K562 (cell line): ENCODE data around the gene SLC35A1. TPM values are rescaled to one million over a fixed set of nuclear protein-coding genes. Genes with fewer than 3 reads are reported as not detected.

Experiments used
- ATAC-seq: fragments of 200-7000 bp; cut with Tn5 transposase; 3 replicates; pipeline ENCODE4 v1.9.1; 2020; ENCODE audit warnings: moderate library complexity
- BruUV-seq: library from RNA; stranded (reverse); fragments of 400-500 nt; replicated peaks from 2 replicates; lab custom pipeline; 2021; lab: Mats Ljungman, UMichigan
- CTCF ChIA-PET: fragments of 300-600 bp; formaldehyde crosslinking; extraction: SDS; loops from one replicate; lab custom pipeline; 2021; ENCODE audit warnings: low intra/inter-chr PET ratio; lab: Yijun Ruan, JAX
- POLR2A ChIA-PET: fragments of 300-600, 350-650 bp; sonication (Branson Sonifier 250); formaldehyde crosslinking; extraction: SDS; loops from one replicate; lab custom pipeline; 2021; ENCODE audit warnings: antibody characterized with exemption, inconsistent platforms; lab: Yijun Ruan, JAX
- DNase-seq, 4 experiments: peaks; one replicate each; pipeline versions ENCODE4 v3.0.0 to v3.0.0-alpha.2; 2011 to 2018; ENCODE audit warnings: low spot score in 3 of 4, mixed read lengths in 3 of 4; ENCODE audit errors: extremely low read depth in 1 of 4
- FAIRE-seq: peaks from 2 replicates; lab custom pipeline; 2011; peaks lifted over from hg19 to GRCh38; lab: Jason Lieb, UNC
- H2AFZ ChIP-seq: 2 replicates; pipeline ENCODE4 v1.6.0; 2011; ENCODE audit warnings: low read depth, low read length, control low read depth, inconsistent platforms
- H3K27ac ChIP-seq: fragments of 200-600 bp; 3 replicates; pipeline ENCODE4 v1.8.0; 2011; ENCODE audit warnings: low read depth, mild to moderate bottlenecking, control low read depth, inconsistent platforms, low read length, moderate library complexity, mixed read lengths; ENCODE audit errors: extremely low read depth
- H3K27me3 ChIP-seq, 2 experiments: fragments of 300-600 bp in 1 of 2; 2 replicates in 1 of 2; 3 replicates in 1 of 2; pipeline versions ENCODE4 v1.6.0 to v1.8.0; 2011; ENCODE audit warnings: inconsistent platforms in 2 of 2, low read length in 2 of 2, mild to moderate bottlenecking in 1 of 2, mixed read lengths in 1 of 2, moderate library complexity in 1 of 2; ENCODE audit not compliant: control insufficient read depth in 2 of 2, insufficient read depth in 2 of 2
- H3K36me3 ChIP-seq: fragments of 300-600 bp; 3 replicates; pipeline ENCODE4 v1.8.0; 2011; ENCODE audit warnings: mild to moderate bottlenecking, low read length, inconsistent platforms; ENCODE audit not compliant: control insufficient read depth, insufficient read depth
- H3K4me1 ChIP-seq, 2 experiments: fragments of 200-600 bp in 1 of 2; replicated peaks in 1 of 2; 2 replicates in 1 of 2; 3 replicates in 1 of 2; pipeline versions ENCODE4 v1.5.1 to v1.8.0; 2011; ENCODE audit warnings: inconsistent platforms in 2 of 2, low read length in 2 of 2, mild to moderate bottlenecking in 1 of 2, mixed read lengths in 1 of 2, moderate library complexity in 1 of 2; ENCODE audit not compliant: control insufficient read depth in 2 of 2, insufficient read depth in 2 of 2
- H3K4me2 ChIP-seq: 2 replicates; pipeline ENCODE4 v1.6.1; 2011; ENCODE audit warnings: low read length, control low read depth, inconsistent platforms, mixed read lengths; ENCODE audit not compliant: insufficient read depth
- H3K4me3 ChIP-seq: fragments of 200-600 bp; sonication (generic), shearing (Covaris generic); 2 replicates; pipeline ENCODE4 v1.5.1; 2016; ENCODE audit warnings: control low read depth, inconsistent platforms
- H3K79me2 ChIP-seq: fragments of 200-600 bp; 3 replicates; pipeline ENCODE4 v1.8.0; 2011; ENCODE audit warnings: low read length, inconsistent platforms; ENCODE audit not compliant: control insufficient read depth, insufficient read depth
- H3K9ac ChIP-seq, 2 experiments: 2 replicates each; pipeline versions ENCODE4 v1.6.0 to v1.6.1; 2011; ENCODE audit warnings: low read depth in 2 of 2, low read length in 2 of 2, control low read depth in 1 of 2, inconsistent platforms in 1 of 2, mild to moderate bottlenecking in 1 of 2, mixed read lengths in 1 of 2; ENCODE audit not compliant: insufficient read depth in 1 of 2
- H3K9me1 ChIP-seq: one replicate; pipeline ENCODE4 v1.6.0; 2011; ENCODE audit warnings: inconsistent platforms, mild to moderate bottlenecking, low read length, moderate library complexity; ENCODE audit not compliant: control insufficient read depth, insufficient read depth
- H3K9me3 ChIP-seq: replicated peaks from 2 replicates; pipeline ENCODE4 v1.5.1; 2011; ENCODE audit warnings: low read depth, low read length, inconsistent platforms; ENCODE audit not compliant: control insufficient read depth, insufficient read depth
- H4K20me1 ChIP-seq: replicated peaks from 2 replicates; pipeline ENCODE4 v1.6.1; 2011; ENCODE audit warnings: low read length, inconsistent platforms, mixed read lengths; ENCODE audit not compliant: control insufficient read depth, insufficient read depth
- ATF4 ChIP-seq: fragments of 450-650 bp; formaldehyde crosslinking; IDR thresholded peaks from 2 replicates; pipeline ENCODE4 v1.4.0; 2022; ENCODE audit warnings: mild to moderate bottlenecking, moderate library complexity
- CTBP1 ChIP-seq: fragments of 450-650 bp; IDR thresholded peaks from 2 replicates; pipeline ENCODE4 v1.6.1; 2016; ENCODE audit warnings: borderline replicate concordance
- ESRRB ChIP-seq: fragments of 250-450 bp; sonication (Bioruptor Pico); IDR thresholded peaks from 2 replicates; pipeline ENCODE4 v1.5.0; 2020; ENCODE audit warnings: mild to moderate bottlenecking, moderate library complexity, borderline replicate concordance
- ETV6 ChIP-seq, 3 experiments: fragments of 150-350 bp in 1 of 3; sonication (generic) in 1 of 3; formaldehyde crosslinking in 1 of 3; IDR thresholded peaks; 2 replicates each; pipeline versions ENCODE4 v1.6.1 to v1.8.0; 2014 to 2022; ENCODE audit warnings: borderline replicate concordance in 2 of 3, low read depth in 2 of 3, antibody characterized with exemption in 1 of 3, low read length in 1 of 3, mild to moderate bottlenecking in 1 of 3, missing genetic modification reagents in 1 of 3
- HBP1 ChIP-seq: fragments of 450-650 bp; formaldehyde crosslinking; IDR thresholded peaks from 2 replicates; pipeline ENCODE4 v1.4.0; 2022; ENCODE audit warnings: missing genetic modification characterization
- HDAC6 ChIP-seq: IDR thresholded peaks from 2 replicates; pipeline ENCODE4 v1.6.1; 2012; ENCODE audit warnings: low read depth, mild to moderate bottlenecking, control low read depth, inconsistent platforms, low read length, moderate library complexity
- HMG20B ChIP-seq: fragments of 250-450 bp; sonication (Bioruptor Pico); IDR thresholded peaks from 2 replicates; pipeline ENCODE4 v1.5.0; 2021; ENCODE audit warnings: mild to moderate bottlenecking
- KAT2B ChIP-seq: IDR thresholded peaks from one replicate; pipeline ENCODE4 v1.6.1; 2012; ENCODE audit warnings: low read depth, mild to moderate bottlenecking, control low read depth, inconsistent platforms, low read length, moderate library complexity
- KAT7 ChIP-seq: sonication (generic); formaldehyde crosslinking; IDR thresholded peaks from 2 replicates; pipeline ENCODE4 v1.8.0; 2022; ENCODE audit warnings: missing genetic modification reagents, mild to moderate bottlenecking, borderline replicate concordance
- KDM2B ChIP-seq: fragments of 250-450 bp; sonication (Bioruptor Pico); IDR thresholded peaks from 2 replicates; pipeline ENCODE4 v1.8.0; 2021; ENCODE audit warnings: mild to moderate bottlenecking, moderate library complexity
- OTX1 ChIP-seq: fragments of 450-650 bp; formaldehyde crosslinking; IDR thresholded peaks from 2 replicates; pipeline ENCODE4 v1.4.0; 2022; ENCODE audit warnings: mild to moderate bottlenecking
- ZNF175 ChIP-seq: fragments of 200-800 bp; sonication (Bioruptor generic); IDR thresholded peaks from 2 replicates; pipeline ENCODE4 v1.6.1; 2016; ENCODE audit warnings: low read depth, mild to moderate bottlenecking, missing genetic modification characterization, missing compliant biosample characterization
- ZNF274 ChIP-seq: IDR thresholded peaks from 2 replicates; pipeline ENCODE4 v1.6.1; 2011; ENCODE audit warnings: low read depth, mild to moderate bottlenecking, low read length, moderate library complexity, borderline replicate concordance
- ZNF3 ChIP-seq: fragments of 250-450 bp; sonication (Bioruptor Pico); IDR thresholded peaks from 2 replicates; pipeline ENCODE4 v1.5.0; 2021; ENCODE audit warnings: mild to moderate bottlenecking, moderate library complexity
- ZNF311 ChIP-seq: fragments of 250-450 bp; sonication (Bioruptor Pico); IDR thresholded peaks from 2 replicates; pipeline ENCODE4 v1.4.0; 2020; ENCODE audit warnings: mild to moderate bottlenecking, moderate library complexity
- ZNF324 ChIP-seq: fragments of 250-450 bp; sonication (Bioruptor Pico); IDR thresholded peaks from 2 replicates; pipeline ENCODE4 v1.4.0; 2020; ENCODE audit warnings: mild to moderate bottlenecking
- ZNF77 ChIP-seq: fragments of 250-450 bp; sonication (Bioruptor Pico); IDR thresholded peaks from 2 replicates; pipeline ENCODE4 v1.5.0; 2020
- WGBS: fragments of 100-300 bp; shearing (Covaris generic); methylation state at CpG from one replicate; pipeline ENCODE4 v1.1.6; 2016; ENCODE audit warnings: low coverage, mixed read lengths; ENCODE audit not compliant: insufficient coverage; ENCODE audit errors: missing lambda C conversion rate; 5-methylcytosine and 5-hydroxymethylcytosine counted together
- in situ Hi-C: fragments of 300-500 bp; cut with MboI; formaldehyde crosslinking; loops from 4 replicates; pipeline ENCODE4 v1.15.0; 2018; ENCODE audit warnings: inconsistent platforms, mixed read lengths
- intact Hi-C: fragments of 100-400 bp; cut with micrococcal nuclease; formaldehyde crosslinking; loops from 2 replicates; pipeline ENCODE4 v1.14.2; 2022
- polyA plus RNA-seq, 8 experiments: library from polyadenylated mRNA; depleted of rRNA in 4 of 8; stranded (reverse) in 5 of 8; unstranded in 3 of 8; fragments of >200 nt; fragmentation: Nextera tagmentation in 2 of 8; fragmentation: Illumina TruSeq in 1 of 8; extraction: Ambion mirVana in 2 of 8; extraction: Trizol in 1 of 8; gene quantifications; 2 replicates each; pipeline versions ENCODE4 v1.2.1 to v1.2.3, GENCODE V29; 2011 to 2014; ENCODE audit warnings: inconsistent platforms in 1 of 8, missing spikeins in 1 of 8
- total RNA-seq, 7 experiments: library from RNA; depleted of rRNA in 6 of 7; stranded (reverse); fragments of >200 nt in 6 of 7; fragmentation: Illumina TruSeq in 2 of 7; extraction: Trizol in 2 of 7; gene quantifications; 2 replicates each; pipeline versions ENCODE4 v1.2.1 to v1.2.3, GENCODE V29; 2011 to 2021; ENCODE audit warnings: low replicate concordance in 1 of 7

Gene SLC35A1
- total and polyA plus RNA-seq, 9 of the 15 experiments (the other 6 are each of a cell fraction or from before 2014, with no cell fraction given) = 7.5 to 37.1 (median 14.9) TPM

- Histone ChIP-seq H3K4me1 (no peaks in the 10 kb centered on the region), H3K9me1 (no peaks in the 10 kb centered on the region), H3K9ac (no peak overlapping the region), H3K27ac (no peak overlapping the region), H3K79me2 (no peaks in the 10 kb centered on the region), H3K36me3 (peaks cover 58% of the 10 kb centered on the region; the same call in 2 of the 3 replicates), H3K9me3 (no peaks in the 10 kb centered on the region), H2AFZ (no peak overlapping the region), H3K4me3 (no peak overlapping the region), H3K4me2 (no peak overlapping the region), H4K20me1 (no peaks in the 10 kb centered on the region), H3K27me3 (no peaks in the 10 kb centered on the region)
- FAIRE-seq = no peak
- CTCF ChIA-PET = no interaction called here
- intact Hi-C loops (no loop called here), in situ Hi-C loops (no loop called here)
- no peak for DNase-seq
- 93% methylated on average over 1 of the region's 1 CpG for WGBS
- no TSS peak for BruUV-seq
- POLR2A ChIA-PET = no interaction called here
- ATAC-seq = no peak
- TF ChIP-seq ATF4 (CRISPR knock-in tag) (no peak), HMG20B (CRISPR knock-in tag) (no peak), ZNF3 (CRISPR knock-in tag) (no peak), ESRRB (no peak), ZNF274 (no peak), ZNF311 (no peak), ZNF324 (no peak), ZNF175 (CRISPR knock-in tag) (no peak), KDM2B (no peak), HBP1 (CRISPR knock-in tag) (no peak), HDAC6 (no peak), KAT7 (CRISPR knock-in tag) (no peak), CTBP1 (no peak), ETV6 (IDR thresholded peaks at IDR 0.05; ENCODE audit: borderline replicate concordance in 1 of 2, low read depth in 2 of 2, low read length in 1 of 2) (no peak), ETV6 (CRISPR knock-in tag; IDR thresholded peaks at IDR 0.05; ENCODE audit: borderline replicate concordance) (no peak), KAT2B (no peak), ZNF77 (CRISPR knock-in tag) (no peak), OTX1 (no peak)
Observed at GRCh38 chr6:87529221-87529620, 56.4 kb downstream of the SLC35A1 start.
